SU-DHL-6 (cell line): Measurements from ENCODE around the gene PHIP.
"Not testable (repeated sequence)": the region's sequence is repeated elsewhere in the genome, so short reads cannot be mapped to it uniquely, and the experiment has no call there.

Experiments used
- H2AFZ ChIP-seq: fragments of 200-600 bp; sonication (generic); 2 replicates; pipeline ENCODE4 v1.6.1; 2014; ENCODE audit warnings: low read depth, mild to moderate bottlenecking, moderate library complexity, mixed read lengths, antibody characterized with exemption, low read length; ENCODE audit not compliant: severe bottlenecking
- H3F3A ChIP-seq: fragments of 200-600 bp; shearing (Covaris generic); 2 replicates; pipeline ENCODE4 v1.6.0; 2016; ENCODE audit warnings: antibody characterized with exemption, mild to moderate bottlenecking; ENCODE audit not compliant: insufficient read depth
- H3K27ac ChIP-seq: fragments of 200-600 bp; sonication (generic); 2 replicates; pipeline ENCODE4 v1.5.1; 2016; ENCODE audit warnings: low read depth, mild to moderate bottlenecking, low read length, moderate library complexity, mixed read lengths
- H3K27me3 ChIP-seq: fragments of 200-600 bp; sonication (generic), shearing (Covaris generic); 2 replicates; pipeline ENCODE4 v1.6.0; 2014; ENCODE audit warnings: mild to moderate bottlenecking, low read length
- H3K36me3 ChIP-seq: fragments of 200-600 bp; sonication (generic); 2 replicates; pipeline ENCODE4 v1.6.1; 2014; ENCODE audit warnings: mild to moderate bottlenecking, low read length, mixed read lengths
- H3K4me2 ChIP-seq: fragments of 300-600, 200-600 bp; shearing (Covaris generic), sonication (generic); 2 replicates; pipeline ENCODE4 v1.6.0; 2014; ENCODE audit warnings: low read length, low read depth, mild to moderate bottlenecking; ENCODE audit not compliant: poor library complexity, severe bottlenecking
- H3K4me3 ChIP-seq: fragments of 200-600 bp; sonication (generic); 2 replicates; pipeline ENCODE4 v1.5.1; 2014; ENCODE audit warnings: antibody characterized with exemption, low read length, mild to moderate bottlenecking, mixed read lengths; ENCODE audit not compliant: insufficient read depth, poor library complexity, severe bottlenecking
- H3K79me2 ChIP-seq: fragments of 200-600 bp; sonication (generic); 2 replicates; pipeline ENCODE4 v1.6.1; 2014; ENCODE audit warnings: mild to moderate bottlenecking, low read length, moderate library complexity; ENCODE audit not compliant: insufficient read depth
- H3K9ac ChIP-seq: fragments of 200-600 bp; sonication (generic); 2 replicates; pipeline ENCODE4 v1.7.0; 2014; ENCODE audit warnings: mild to moderate bottlenecking, low read length
- H3K9me2 ChIP-seq: fragments of 200-600 bp; sonication (generic); replicated peaks from 2 replicates; pipeline ENCODE4 v1.6.1; 2014; ENCODE audit warnings: low read length; ENCODE audit not compliant: insufficient read depth
- H3K9me3 ChIP-seq: fragments of 200-600 bp; sonication (generic); 2 replicates; pipeline ENCODE4 v1.6.1; 2014; ENCODE audit warnings: low read length, mixed read lengths; ENCODE audit not compliant: insufficient read depth
- H4K20me1 ChIP-seq: fragments of 200-600 bp; sonication (generic); 2 replicates; pipeline ENCODE4 v1.6.1; 2014; ENCODE audit warnings: low read depth, mild to moderate bottlenecking, antibody characterized with exemption, low read length, moderate library complexity, mixed read lengths
- CTCF ChIP-seq: fragments of 200-600 bp; sonication (generic); IDR thresholded peaks from one replicate; pipeline ENCODE4 v1.5.1; 2017; ENCODE audit warnings: antibody characterized with exemption, mild to moderate bottlenecking, low read length, moderate library complexity; ENCODE audit not compliant: insufficient read depth, poor library complexity, severe bottlenecking
- EZH2phosphoT487 ChIP-seq: fragments of 200-600 bp; sonication (generic), shearing (Covaris generic); conservative IDR thresholded peaks from 2 replicates; pipeline ENCODE4 v1.6.1; 2018; ENCODE audit warnings: mild to moderate bottlenecking, antibody characterized with exemption, low read length, moderate library complexity, mixed read lengths

PHIP gene

GRCh38 chr6:79100304-79100703 lies 22.2 kb upstream of the PHIP start:
- Histone ChIP-seq H3K9me3 (no peaks in the 10 kb centered on the region), H3K36me3 (no peaks in the 10 kb centered on the region), H2AFZ (no peak overlapping the region), H3K9me2 (no peaks in the 10 kb centered on the region), H3K4me3 (no peak overlapping the region), H3F3A (no peaks in the 10 kb centered on the region), H3K79me2 (no peaks in the 10 kb centered on the region), H3K27me3 (no peaks in the 10 kb centered on the region), H3K27ac (no peak overlapping the region), H3K9ac (no peak overlapping the region), H4K20me1 (no peaks in the 10 kb centered on the region), H3K4me2 (no peak overlapping the region)
- TF ChIP-seq CTCF = no peak
- no peak for TF ChIP-seq EZH2phosphoT487

DNA sequence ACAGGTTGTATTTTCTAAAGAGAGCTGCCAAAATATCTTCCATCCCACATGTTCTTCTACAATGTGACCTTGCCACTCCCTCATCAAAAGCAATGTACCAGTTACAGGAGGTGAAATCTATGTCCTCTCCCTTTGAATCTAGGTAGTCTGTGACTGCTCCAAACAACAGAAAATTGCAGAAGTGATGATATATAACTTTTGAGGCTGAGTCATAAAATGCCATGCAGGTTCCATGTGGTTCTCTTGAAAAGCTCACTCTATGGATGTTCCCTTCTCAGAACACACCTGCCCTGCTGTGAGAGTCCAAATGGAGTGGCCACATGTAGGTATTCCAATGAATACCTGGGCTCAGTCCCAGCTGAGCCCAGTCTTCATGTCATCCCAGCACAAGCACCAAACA lies 16.9 kb upstream of the PHIP start:
- Histone ChIP-seq H3K27me3 (no peaks in the 10 kb centered on the region), H4K20me1 (no peaks in the 10 kb centered on the region), H2AFZ (no peak overlapping the region), H3K27ac (no peak overlapping the region), H3F3A (no peaks in the 10 kb centered on the region), H3K79me2 (no peaks in the 10 kb centered on the region), H3K9me2 (no peaks in the 10 kb centered on the region), H3K9me3 (no peaks in the 10 kb centered on the region), H3K9ac (no peak overlapping the region), H3K36me3 (no peaks in the 10 kb centered on the region), H3K4me3 (no peak overlapping the region), H3K4me2 (no peak overlapping the region)
- TF ChIP-seq EZH2phosphoT487 = no peak
- no peak for TF ChIP-seq CTCF

DNA sequence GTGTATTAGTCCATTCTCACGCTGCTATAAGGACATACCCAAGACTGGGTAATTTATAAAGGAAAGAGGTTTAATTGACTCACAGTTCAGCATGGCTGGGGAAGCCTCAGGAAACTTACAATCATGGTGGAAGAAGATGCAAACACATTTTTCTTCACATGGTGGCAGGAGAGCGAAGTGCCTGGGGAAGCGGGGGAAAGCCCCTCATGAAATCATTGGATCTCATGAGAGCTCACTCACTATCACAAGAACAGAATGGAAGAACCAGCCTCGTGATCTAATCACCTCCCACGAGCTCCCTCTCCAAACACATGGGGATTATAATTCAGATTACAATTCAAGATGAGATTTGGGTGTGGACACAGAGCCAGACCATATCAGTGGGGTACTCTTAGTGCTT lies 13.7 kb upstream of the PHIP start:
- not testable (repeated sequence) for H3F3A ChIP-seq, H3K4me2 ChIP-seq, H3K36me3 ChIP-seq, H3K9me3 ChIP-seq, H3K4me3 ChIP-seq, H3K9me2 ChIP-seq, H3K9ac ChIP-seq, H4K20me1 ChIP-seq, H3K27me3 ChIP-seq, H3K27ac ChIP-seq, H3K79me2 ChIP-seq, H2AFZ ChIP-seq

GRCh38 chr6:79089552-79090404 lies 11.7 kb upstream of the PHIP start:
- no peaks in the 10 kb centered on the region for H3K9me3 ChIP-seq
- no peaks in the 10 kb centered on the region for H3F3A ChIP-seq
- no peak overlapping the region for H3K4me3 ChIP-seq
- H3K9ac ChIP-seq = no peak overlapping the region
- H2AFZ ChIP-seq = no peak overlapping the region
- H3K27ac ChIP-seq = no peak overlapping the region
- no peak overlapping the region for H3K4me2 ChIP-seq
- no peaks in the 10 kb centered on the region for H3K79me2 ChIP-seq
- TF ChIP-seq CTCF = no peak
- TF ChIP-seq EZH2phosphoT487 = no peak
- no peaks in the 10 kb centered on the region for H3K27me3 ChIP-seq
- no peaks in the 10 kb centered on the region for H3K9me2 ChIP-seq
- H4K20me1 ChIP-seq = no peaks in the 10 kb centered on the region
- no peaks in the 10 kb centered on the region for H3K36me3 ChIP-seq
